ENCODE measurements around the gene ATP5MK.

Gene ATP5MK

DNA sequence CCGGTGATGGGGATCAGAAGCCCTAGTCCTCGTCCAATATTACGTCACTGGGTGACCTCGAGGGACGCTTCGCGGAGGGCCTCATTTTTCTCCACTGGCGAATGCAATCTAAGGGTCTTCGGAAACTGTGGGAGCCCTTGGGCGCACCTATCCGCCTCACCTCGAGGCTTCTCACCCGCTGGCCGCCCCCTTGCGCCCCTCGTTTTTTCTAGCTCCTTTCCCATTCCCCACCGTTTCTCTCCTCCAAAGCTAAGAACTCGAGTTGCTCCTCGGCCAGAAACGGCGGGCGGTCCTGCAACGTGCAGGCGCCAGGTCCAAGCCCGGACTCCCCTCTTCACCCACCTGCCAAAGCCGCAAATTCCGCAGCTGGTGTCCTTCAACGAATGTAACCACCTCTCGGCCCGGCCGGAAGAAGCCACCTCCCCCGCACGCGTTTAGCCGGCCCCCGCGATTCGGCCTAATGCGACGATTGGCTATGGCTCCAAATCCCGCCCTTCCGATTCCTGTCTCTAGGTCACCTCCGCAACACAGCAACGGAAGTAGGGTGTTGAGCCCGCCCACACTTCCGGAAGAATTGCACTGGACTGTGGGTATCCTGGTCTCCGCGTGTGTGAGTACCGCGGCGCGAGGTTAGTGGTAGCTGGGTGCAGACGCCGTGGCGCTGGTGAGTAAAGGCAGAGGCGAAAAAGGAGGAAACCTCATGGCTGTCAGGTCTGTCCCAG lies at the start of gene ATP5MK, which contains the start of gene PDCD11:
TSS of gene ATP5MK (minus strand) at position 409 of the 722 bp plus-strand sequence. CDS start 4,018 bp downstream, outside the sequence.
TSS of gene PDCD11 (plus strand) at position 560 of the 722 bp plus-strand sequence. CDS start 1,801 bp downstream, outside the sequence.
- H3K4me3 ChIP-seq (ENCODE audit: low read depth in 1 of 2, low read length in 2 of 2): peak within 1 kb of the TSS; percentile 80 to 87
- peaks cover 48% of the 10 kb centered on the region for H3K36me3 ChIP-seq (ENCODE audit: insufficient read depth, low read length)
- peaks cover 52% of the 10 kb centered on the region for H3K4me1 ChIP-seq (ENCODE audit: insufficient read depth, low read length)
- TF ChIP-seq EZH2 (IDR thresholded peaks at IDR 0.05; ENCODE audit: borderline replicate concordance, low read depth, low read length, severe bottlenecking) (no peak), CTCF (IDR thresholded peaks at IDR 0.05; ENCODE audit: borderline replicate concordance, extremely low read depth, low read length, poor library complexity, severe bottlenecking) (peak; percentile 41)
- peak within 1 kb of the TSS; percentile 77 for H3K9ac ChIP-seq (ENCODE audit: low read depth, low read length)
- DNase-seq: peak; percentile 96
- peak within 1 kb of the TSS; percentile 78 for H3K27ac ChIP-seq (ENCODE audit: low read length)
- H3K79me2 ChIP-seq (ENCODE audit: insufficient read depth, low read length): peaks cover 77% of the 10 kb centered on the region
- H2AFZ ChIP-seq (ENCODE audit: low read depth, low read length): peak within 1 kb of the TSS; percentile 90
- H3K27me3 ChIP-seq (ENCODE audit: insufficient read depth, low read length, poor library complexity): no peaks in the 10 kb centered on the region
- peak within 1 kb of the TSS; percentile 90 for H3K4me2 ChIP-seq (ENCODE audit: insufficient read depth, low read length)
- ATAC-seq (ENCODE audit: insufficient read depth, low read depth): peak; percentile 99
- H4K20me1 ChIP-seq (ENCODE audit: insufficient read depth, low read length): no peaks in the 10 kb centered on the region; the same call in 1 of the 2 replicates
- H3K9me3 ChIP-seq (ENCODE audit: insufficient read depth, low read length, severe bottlenecking): no peaks in the 10 kb centered on the region

- H3K36me3 ChIP-seq (ENCODE audit: insufficient read depth, low read length): peaks cover 92% of the 10 kb centered on the region
- H3K9ac ChIP-seq (ENCODE audit: low read depth, low read length): no peak overlapping the region
Measured at GRCh38 chr10:103445366-103445765, 49.1 kb upstream of the ATP5MK start.

DNA sequence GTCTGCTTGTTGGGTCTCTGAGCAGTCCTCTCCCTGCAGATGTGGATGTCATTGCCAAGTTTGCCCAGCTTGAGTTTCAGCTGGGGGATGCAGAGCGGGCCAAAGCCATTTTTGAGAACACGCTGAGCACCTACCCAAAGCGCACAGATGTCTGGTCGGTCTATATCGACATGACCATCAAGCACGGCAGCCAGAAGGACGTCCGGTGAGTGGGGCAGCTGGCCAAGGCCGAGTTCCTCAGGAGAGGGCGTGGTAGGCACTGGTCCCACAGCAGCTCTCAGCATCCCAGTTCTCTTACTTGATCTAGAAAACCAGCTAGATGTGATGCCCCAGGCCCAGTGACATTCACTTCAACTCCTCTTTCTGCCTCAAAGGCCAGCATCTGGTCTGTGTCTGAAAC lies 48.2 kb upstream of the ATP5MK start:
- Histone ChIP-seq H3K9ac (ENCODE audit: low read depth, low read length) (no peak overlapping the region), H3K4me3 (ENCODE audit: low read depth in 1 of 2, low read length in 2 of 2) (no peak overlapping the region), H3K9me3 (ENCODE audit: insufficient read depth, low read length, severe bottlenecking) (no peaks in the 10 kb centered on the region), H3K27me3 (ENCODE audit: insufficient read depth, low read length, poor library complexity) (no peaks in the 10 kb centered on the region), H3K4me2 (ENCODE audit: insufficient read depth, low read length) (no peak overlapping the region), H3K27ac (ENCODE audit: low read length) (no peak overlapping the region), H4K20me1 (ENCODE audit: insufficient read depth, low read length) (peaks cover 10% of the 10 kb centered on the region; the same call in 1 of the 2 replicates), H3K4me1 (ENCODE audit: insufficient read depth, low read length) (no peaks in the 10 kb centered on the region), H3K79me2 (ENCODE audit: insufficient read depth, low read length) (no peaks in the 10 kb centered on the region), H2AFZ (ENCODE audit: low read depth, low read length) (no peak overlapping the region), H3K36me3 (ENCODE audit: insufficient read depth, low read length) (peaks cover 92% of the 10 kb centered on the region)
- TF ChIP-seq CTCF (IDR thresholded peaks at IDR 0.05; ENCODE audit: borderline replicate concordance, extremely low read depth, low read length, poor library complexity, severe bottlenecking): no peak
- TF ChIP-seq EZH2 (IDR thresholded peaks at IDR 0.05; ENCODE audit: borderline replicate concordance, low read depth, low read length, severe bottlenecking): no peak
- DNase-seq (no peak), ATAC-seq (ENCODE audit: insufficient read depth, low read depth) (no peak)

More at GRCh38 chr10:103445366-103445765, 49.1 kb upstream of the ATP5MK start:
- Histone ChIP-seq H3K79me2 (ENCODE audit: insufficient read depth, low read length) (no peaks in the 10 kb centered on the region), H4K20me1 (ENCODE audit: insufficient read depth, low read length) (peaks cover 13% of the 10 kb centered on the region; the same call in 1 of the 2 replicates), H2AFZ (ENCODE audit: low read depth, low read length) (no peak overlapping the region), H3K9me3 (ENCODE audit: insufficient read depth, low read length, severe bottlenecking) (no peaks in the 10 kb centered on the region), H3K4me1 (ENCODE audit: insufficient read depth, low read length) (peaks cover 6% of the 10 kb centered on the region), H3K27ac (ENCODE audit: low read length) (no peak overlapping the region), H3K4me3 (ENCODE audit: low read depth in 1 of 2, low read length in 2 of 2) (no peak overlapping the region), H3K27me3 (ENCODE audit: insufficient read depth, low read length, poor library complexity) (no peaks in the 10 kb centered on the region), H3K4me2 (ENCODE audit: insufficient read depth, low read length) (no peak overlapping the region)
- no peak for DNase-seq
- no peak for TF ChIP-seq CTCF (IDR thresholded peaks at IDR 0.05; ENCODE audit: borderline replicate concordance, extremely low read depth, low read length, poor library complexity, severe bottlenecking)
- ATAC-seq (ENCODE audit: insufficient read depth, low read depth): no peak

Measured in DND-41 (cell line).